NOMO-1 treated with dmso at 0.1 percent for 144 hours (cell line): Measurements from ENCODE around the gene CPHXL.

ENCODE experiments used
- DNase-seq: peaks from one replicate; lab custom pipeline; 2025; ENCODE audit not compliant: unreplicated experiment; lab: John Stamatoyannopoulos, UW

Gene CPHXL

GRCh38 chr16:75702242-75702641 is 24.0 kb downstream of the CPHXL start:
- no peak for DNase-seq

- no peak for DNase-seq
These were observed 24.9 kb downstream of the CPHXL start, which contains the start of gene DUXB for GRCh38 chr16:75701361-75701760. Gene DUXB (minus strand): TSS chr16:75701461. CDS start chr16:75701418, 43 bp downstream.

GRCh38 chr16:75697571-75697970 is 28.7 kb downstream of the CPHXL start:
- DNase-seq = no peak

GRCh38 chr16:75695708-75696107 is 30.6 kb downstream of the CPHXL start:
- no peak for DNase-seq

GRCh38 chr16:75687361-75687760 is 38.9 kb downstream of the CPHXL start:
- no peak for DNase-seq

GRCh38 chr16:75682308-75682707 is 44.0 kb downstream of the CPHXL start:
- no peak for DNase-seq

- no peak for DNase-seq
These were observed 46.9 kb downstream of the CPHXL start for GRCh38 chr16:75679366-75679765.

GRCh38 chr16:75676909-75677308 is 49.4 kb downstream of the CPHXL start, which contains the start of gene CPHXL2:
Gene CPHXL2 (minus strand): TSS chr16:75677009. CDS start chr16:75676999, 10 bp downstream.
- DNase-seq = no peak

- no peak for DNase-seq
These were observed 58.8 kb downstream of the CPHXL start for GRCh38 chr16:75667503-75667902.
